A549 (cell line): Measurements from ENCODE around the gene ZNF841. TPM values are rescaled to one million over a fixed set of nuclear protein-coding genes. Genes with fewer than 3 reads are reported as not detected.
A peak's percentile ranks its signal among the peaks of the same experiment; 100 is the strongest.

Experiments
- ATAC-seq, 2 experiments: fragments of 200-7000 bp in 1 of 2; fragments of >200 bp in 1 of 2; cut with Nextera tagmentation in 1 of 2; cut with Tn5 transposase in 1 of 2; 3 replicates each; pipeline versions ENCODE4 v1.8.0 to v1.9.1; 2018 to 2020; ENCODE audit warnings: mild to moderate bottlenecking in 1 of 2, moderate library complexity in 1 of 2
- CTCF ChIA-PET: fragments of 300-600 bp; sonication (Branson Sonifier 250); formaldehyde crosslinking; extraction: SDS; loops from one replicate; lab custom pipeline; 2021; ENCODE audit warnings: antibody characterized with exemption, inconsistent platforms; lab: Yijun Ruan, JAX
- POLR2A ChIA-PET: fragments of 350-600 bp; formaldehyde crosslinking; extraction: SDS; loops from one replicate; lab custom pipeline; 2021; ENCODE audit warnings: antibody characterized with exemption, inconsistent platforms; lab: Yijun Ruan, JAX
- DNase-seq, 2 experiments: peaks; one replicate each; pipeline versions ENCODE4 v3.0.0 to v3.0.0-alpha.2; 2011 to 2016; ENCODE audit warnings: low read depth in 1 of 2, low spot score in 1 of 2
- FAIRE-seq: peaks from 2 replicates; lab custom pipeline; 2011; peaks lifted over from hg19 to GRCh38; lab: Jason Lieb, UNC
- H3K27ac ChIP-seq, 2 experiments: fragments of >200 bp; sonication (Bioruptor Twin); formaldehyde crosslinking; 3 replicates each; pipeline ENCODE4 v1.5.1; 2016 to 2017
- H3K4me1 ChIP-seq: fragments of >200 bp; sonication (Bioruptor Twin); formaldehyde crosslinking; 3 replicates; pipeline ENCODE4 v1.6.1; 2016
- H3K4me2 ChIP-seq: fragments of >200 bp; sonication (Bioruptor Twin); formaldehyde crosslinking; 3 replicates; pipeline ENCODE4 v1.6.1; 2016
- H3K4me3 ChIP-seq: fragments of >200 bp; sonication (Bioruptor Twin); formaldehyde crosslinking; 3 replicates; pipeline ENCODE4 v1.5.1; 2016
- H3K9me3 ChIP-seq: fragments of >200 bp; sonication (Bioruptor Twin); formaldehyde crosslinking; 3 replicates; pipeline ENCODE4 v1.6.1; 2016
- ATOH8 ChIP-seq: fragments of 250-450 bp; sonication (Bioruptor Pico); IDR thresholded peaks from 2 replicates; pipeline ENCODE4 v1.5.0; 2020; ENCODE audit warnings: low read depth, mild to moderate bottlenecking, moderate library complexity
- BHLHE40 ChIP-seq: IDR thresholded peaks from 2 replicates; pipeline ENCODE4 v1.6.1; 2012; ENCODE audit warnings: low read depth, low read length, inconsistent platforms
- CBX8 ChIP-seq: fragments of 200-600 bp; sonication (generic); IDR thresholded peaks from 2 replicates; pipeline ENCODE4 v1.6.1; 2016
- CHD2 ChIP-seq: fragments of 150-350 bp; IDR thresholded peaks from 2 replicates; pipeline ENCODE4 v1.6.1; 2014; ENCODE audit warnings: low read length; ENCODE audit not compliant: partially characterized antibody
- CHD4 ChIP-seq: fragments of 200-600 bp; sonication (generic); IDR thresholded peaks from 2 replicates; pipeline ENCODE4 v1.6.1; 2016; ENCODE audit warnings: antibody characterized with exemption, mild to moderate bottlenecking, borderline replicate concordance
- E2F6 ChIP-seq: IDR thresholded peaks from 2 replicates; pipeline ENCODE4 v1.6.1; 2012; ENCODE audit warnings: low read depth, borderline replicate concordance
- EHF ChIP-seq: fragments of 250-450 bp; sonication (Bioruptor Pico); IDR thresholded peaks from 2 replicates; pipeline ENCODE4 v1.5.0; 2020; ENCODE audit warnings: mild to moderate bottlenecking
- EHMT2 ChIP-seq: fragments of 200-600 bp; sonication (generic); IDR thresholded peaks from 2 replicates; pipeline ENCODE4 v1.6.1; 2016; ENCODE audit warnings: antibody characterized with exemption, low read depth, mild to moderate bottlenecking, moderate library complexity
- EP300 ChIP-seq, 2 experiments: fragments of >200 bp; sonication (Bioruptor Twin); formaldehyde crosslinking; IDR thresholded peaks; 2 replicates in 1 of 2; 3 replicates in 1 of 2; pipeline ENCODE4 v1.6.1; 2016 to 2017
- FOXS1 ChIP-seq: fragments of 250-450 bp; sonication (Bioruptor Pico); IDR thresholded peaks from 2 replicates; pipeline ENCODE4 v1.5.0; 2020; ENCODE audit warnings: mild to moderate bottlenecking, moderate library complexity
- HES2 ChIP-seq: fragments of >200 bp; sonication (Bioruptor Twin); formaldehyde crosslinking; IDR thresholded peaks from 2 replicates; pipeline ENCODE4 v1.6.1; 2016
- HOXB5 ChIP-seq: fragments of 250-450 bp; sonication (Bioruptor Pico); IDR thresholded peaks from 2 replicates; pipeline ENCODE4 v1.5.0; 2020; ENCODE audit warnings: mild to moderate bottlenecking, moderate library complexity
- JUNB ChIP-seq: fragments of >200 bp; sonication (Bioruptor Twin); formaldehyde crosslinking; IDR thresholded peaks from 2 replicates; pipeline ENCODE4 v1.6.1; 2016
- KDM1A ChIP-seq: fragments of 200-600 bp; sonication (generic); IDR thresholded peaks from 2 replicates; pipeline ENCODE4 v1.6.1; 2016; ENCODE audit warnings: low read depth, mild to moderate bottlenecking
- KDM5A ChIP-seq: fragments of 200-600 bp; sonication (generic); IDR thresholded peaks from 2 replicates; pipeline ENCODE4 v1.6.1; 2016; ENCODE audit warnings: antibody characterized with exemption, mild to moderate bottlenecking
- MAZ ChIP-seq: fragments of 150-350 bp; IDR thresholded peaks from 2 replicates; pipeline ENCODE4 v1.6.1; 2014; ENCODE audit warnings: antibody characterized with exemption, low read depth, low read length, borderline replicate concordance
- NPAS2 ChIP-seq: fragments of 250-450 bp; sonication (Bioruptor Pico); IDR thresholded peaks from 2 replicates; pipeline ENCODE4 v1.8.0; 2022; ENCODE audit warnings: mild to moderate bottlenecking, moderate library complexity, borderline replicate concordance
- NR3C1 ChIP-seq: fragments of >200 bp; sonication (Bioruptor Twin); formaldehyde crosslinking; IDR thresholded peaks from 3 replicates; pipeline ENCODE4 v1.6.1; 2017
- PHF8 ChIP-seq: fragments of 200-600 bp; sonication (generic); IDR thresholded peaks from 2 replicates; pipeline ENCODE4 v1.6.1; 2016; ENCODE audit warnings: low read depth, mild to moderate bottlenecking, antibody characterized with exemption, moderate library complexity, borderline replicate concordance
- POLR2A ChIP-seq: IDR thresholded peaks from 2 replicates; pipeline ENCODE4 v1.6.1; 2012; ENCODE audit warnings: mild to moderate bottlenecking, low read length
- RCOR1 ChIP-seq: fragments of 150-350 bp; IDR thresholded peaks from 2 replicates; pipeline ENCODE4 v1.6.1; 2014; ENCODE audit warnings: antibody characterized with exemption, low read length, low read depth
- RFX5 ChIP-seq: fragments of 450-650 bp; IDR thresholded peaks from 2 replicates; pipeline ENCODE4 v1.7.1; 2014; ENCODE audit warnings: antibody characterized with exemption, mild to moderate bottlenecking, moderate library complexity
- RNF2 ChIP-seq: fragments of 200-600 bp; sonication (generic); IDR thresholded peaks from 2 replicates; pipeline ENCODE4 v1.6.1; 2016; ENCODE audit warnings: low read depth, mild to moderate bottlenecking, antibody characterized with exemption, moderate library complexity, borderline replicate concordance
- SMC3 ChIP-seq: fragments of >200 bp; sonication (Bioruptor Twin); formaldehyde crosslinking; IDR thresholded peaks from 3 replicates; pipeline ENCODE4 v1.6.1; 2018; ENCODE audit warnings: inconsistent platforms
- SREBF2 ChIP-seq: fragments of 450-650 bp; IDR thresholded peaks from 2 replicates; pipeline ENCODE4 v1.6.1; 2014; ENCODE audit warnings: mild to moderate bottlenecking, moderate library complexity
- TFCP2L1 ChIP-seq: fragments of 250-450 bp; sonication (Bioruptor Pico); IDR thresholded peaks from 2 replicates; pipeline ENCODE4 v1.5.0; 2021; ENCODE audit warnings: mild to moderate bottlenecking
- USF2 ChIP-seq: fragments of 450-650 bp; IDR thresholded peaks from 2 replicates; pipeline ENCODE4 v1.6.1; 2014; ENCODE audit warnings: antibody characterized with exemption
- ZFP36 ChIP-seq: fragments of 450-650 bp; IDR thresholded peaks from 2 replicates; pipeline ENCODE4 v1.6.1; 2014; ENCODE audit warnings: borderline replicate concordance; ENCODE audit not compliant: partially characterized antibody
- ZNF302 ChIP-seq: fragments of 250-450 bp; sonication (Bioruptor Pico); IDR thresholded peaks from 2 replicates; pipeline ENCODE4 v1.9.0; 2021; ENCODE audit warnings: inconsistent platforms, mild to moderate bottlenecking, moderate library complexity
- WGBS: methylation state at CpG from one replicate; pipeline ENCODE4 v1.1.6; 2017; ENCODE audit errors: missing lambda C conversion rate; 5-methylcytosine and 5-hydroxymethylcytosine counted together
- polyA plus RNA-seq, 4 experiments: library from polyadenylated mRNA; depleted of rRNA in 3 of 4; stranded (reverse); fragments of >200 nt; fragmentation: RNase III in 1 of 4; extraction: RNeasy Plus Mini Kit Qiagen cat#74134 plus additional on column Dnase treatment in 1 of 4; gene quantifications; 2 replicates in 3 of 4; 3 replicates in 1 of 4; pipeline ENCODE4 v1.2.3, GENCODE V29; 2011 to 2017
- TF ChIP-seq, protein P1 (sequence below): fragments of 200-600 bp; sonication (generic); IDR thresholded peaks from 2 replicates; pipeline ENCODE4 v1.6.1; 2016; ENCODE audit warnings: antibody characterized with exemption, mild to moderate bottlenecking, moderate library complexity
- TF ChIP-seq, protein P2 (sequence below): fragments of >200 bp; sonication (Bioruptor Twin); formaldehyde crosslinking; IDR thresholded peaks from 3 replicates; pipeline ENCODE4 v1.6.1; 2016
- TF ChIP-seq, protein P3 (sequence below): fragments of >200 bp; sonication (Bioruptor Twin); formaldehyde crosslinking; IDR thresholded peaks from 3 replicates; pipeline ENCODE4 v1.5.1; 2016

ZNF841 gene
- polyA plus RNA-seq, 2 of the 4 experiments (the other 2 are of a cell fraction) = 2.2 to 4.9 TPM

- ChIA-PET CTCF (interaction anchor here (0.5 to 1.9 kb wide), 6 partner anchors 11 to 171 kb away, joined by 3 to 4 read pairs (median 3); no protein-coding TSS in a partner anchor), POLR2A (no interaction called here)
- FAIRE-seq (no peak), DNase-seq (peak; percentile 60 to 88), ATAC-seq (peak; percentile 95)
- WGBS = 4% methylated on average over 46 of the region's 49 CpGs
- peak within 1 kb of the TSS; percentile 80 for H3K4me2 ChIP-seq
- H3K4me1 ChIP-seq = no peaks in the 10 kb centered on the region
- peak within 1 kb of the TSS; percentile 64 for H3K4me3 ChIP-seq
- H3K9me3 ChIP-seq = peaks cover 89% of the 10 kb centered on the region
- peak within 1 kb of the TSS; percentile 65 to 72 for H3K27ac ChIP-seq
- TF ChIP-seq RCOR1 = no peak
- TF ChIP-seq TFCP2L1 = no peak
- TF ChIP-seq, protein P1, sequence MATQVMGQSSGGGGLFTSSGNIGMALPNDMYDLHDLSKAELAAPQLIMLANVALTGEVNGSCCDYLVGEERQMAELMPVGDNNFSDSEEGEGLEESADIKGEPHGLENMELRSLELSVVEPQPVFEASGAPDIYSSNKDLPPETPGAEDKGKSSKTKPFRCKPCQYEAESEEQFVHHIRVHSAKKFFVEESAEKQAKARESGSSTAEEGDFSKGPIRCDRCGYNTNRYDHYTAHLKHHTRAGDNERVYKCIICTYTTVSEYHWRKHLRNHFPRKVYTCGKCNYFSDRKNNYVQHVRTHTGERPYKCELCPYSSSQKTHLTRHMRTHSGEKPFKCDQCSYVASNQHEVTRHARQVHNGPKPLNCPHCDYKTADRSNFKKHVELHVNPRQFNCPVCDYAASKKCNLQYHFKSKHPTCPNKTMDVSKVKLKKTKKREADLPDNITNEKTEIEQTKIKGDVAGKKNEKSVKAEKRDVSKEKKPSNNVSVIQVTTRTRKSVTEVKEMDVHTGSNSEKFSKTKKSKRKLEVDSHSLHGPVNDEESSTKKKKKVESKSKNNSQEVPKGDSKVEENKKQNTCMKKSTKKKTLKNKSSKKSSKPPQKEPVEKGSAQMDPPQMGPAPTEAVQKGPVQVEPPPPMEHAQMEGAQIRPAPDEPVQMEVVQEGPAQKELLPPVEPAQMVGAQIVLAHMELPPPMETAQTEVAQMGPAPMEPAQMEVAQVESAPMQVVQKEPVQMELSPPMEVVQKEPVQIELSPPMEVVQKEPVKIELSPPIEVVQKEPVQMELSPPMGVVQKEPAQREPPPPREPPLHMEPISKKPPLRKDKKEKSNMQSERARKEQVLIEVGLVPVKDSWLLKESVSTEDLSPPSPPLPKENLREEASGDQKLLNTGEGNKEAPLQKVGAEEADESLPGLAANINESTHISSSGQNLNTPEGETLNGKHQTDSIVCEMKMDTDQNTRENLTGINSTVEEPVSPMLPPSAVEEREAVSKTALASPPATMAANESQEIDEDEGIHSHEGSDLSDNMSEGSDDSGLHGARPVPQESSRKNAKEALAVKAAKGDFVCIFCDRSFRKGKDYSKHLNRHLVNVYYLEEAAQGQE = no peak
- TF ChIP-seq KDM1A = no peak
- no peak for TF ChIP-seq KDM5A
- no peak for TF ChIP-seq JUNB
- TF ChIP-seq EHMT2 = no peak
- TF ChIP-seq, protein P2, sequence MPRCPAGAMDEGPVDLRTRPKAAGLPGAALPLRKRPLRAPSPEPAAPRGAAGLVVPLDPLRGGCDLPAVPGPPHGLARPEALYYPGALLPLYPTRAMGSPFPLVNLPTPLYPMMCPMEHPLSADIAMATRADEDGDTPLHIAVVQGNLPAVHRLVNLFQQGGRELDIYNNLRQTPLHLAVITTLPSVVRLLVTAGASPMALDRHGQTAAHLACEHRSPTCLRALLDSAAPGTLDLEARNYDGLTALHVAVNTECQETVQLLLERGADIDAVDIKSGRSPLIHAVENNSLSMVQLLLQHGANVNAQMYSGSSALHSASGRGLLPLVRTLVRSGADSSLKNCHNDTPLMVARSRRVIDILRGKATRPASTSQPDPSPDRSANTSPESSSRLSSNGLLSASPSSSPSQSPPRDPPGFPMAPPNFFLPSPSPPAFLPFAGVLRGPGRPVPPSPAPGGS = no peak
- no peak for TF ChIP-seq NPAS2 (CRISPR knock-in tag)
- TF ChIP-seq CHD2 = no peak
- no peak for TF ChIP-seq ATOH8 (CRISPR knock-in tag)
- no peak for TF ChIP-seq CBX8
- TF ChIP-seq BHLHE40 = no peak
- no peak for TF ChIP-seq HES2
- no peak for TF ChIP-seq RNF2
- TF ChIP-seq EHF (CRISPR knock-in tag) = no peak
- TF ChIP-seq NR3C1 = no peak
- TF ChIP-seq EP300 (IDR thresholded peaks at IDR 0.05) = no peak
- TF ChIP-seq POLR2A = no peak
- TF ChIP-seq MAZ = no peak
- TF ChIP-seq FOXS1 = no peak
- no peak for TF ChIP-seq ZFP36
- no peak for TF ChIP-seq HOXB5
- no peak for TF ChIP-seq CHD4
- TF ChIP-seq PHF8 = peak; percentile 28; the same call in 1 of the 2 replicates
- TF ChIP-seq, protein P3, sequence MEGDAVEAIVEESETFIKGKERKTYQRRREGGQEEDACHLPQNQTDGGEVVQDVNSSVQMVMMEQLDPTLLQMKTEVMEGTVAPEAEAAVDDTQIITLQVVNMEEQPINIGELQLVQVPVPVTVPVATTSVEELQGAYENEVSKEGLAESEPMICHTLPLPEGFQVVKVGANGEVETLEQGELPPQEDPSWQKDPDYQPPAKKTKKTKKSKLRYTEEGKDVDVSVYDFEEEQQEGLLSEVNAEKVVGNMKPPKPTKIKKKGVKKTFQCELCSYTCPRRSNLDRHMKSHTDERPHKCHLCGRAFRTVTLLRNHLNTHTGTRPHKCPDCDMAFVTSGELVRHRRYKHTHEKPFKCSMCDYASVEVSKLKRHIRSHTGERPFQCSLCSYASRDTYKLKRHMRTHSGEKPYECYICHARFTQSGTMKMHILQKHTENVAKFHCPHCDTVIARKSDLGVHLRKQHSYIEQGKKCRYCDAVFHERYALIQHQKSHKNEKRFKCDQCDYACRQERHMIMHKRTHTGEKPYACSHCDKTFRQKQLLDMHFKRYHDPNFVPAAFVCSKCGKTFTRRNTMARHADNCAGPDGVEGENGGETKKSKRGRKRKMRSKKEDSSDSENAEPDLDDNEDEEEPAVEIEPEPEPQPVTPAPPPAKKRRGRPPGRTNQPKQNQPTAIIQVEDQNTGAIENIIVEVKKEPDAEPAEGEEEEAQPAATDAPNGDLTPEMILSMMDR = peak; percentile 31; the same call in 1 of the 3 replicates
- peak; percentile 29; the same call in 1 of the 3 replicates for TF ChIP-seq SMC3
- TF ChIP-seq SREBF2 = no peak
- TF ChIP-seq RFX5 = no peak
- peak; percentile 26; the same call in 1 of the 2 replicates for TF ChIP-seq E2F6
- no peak for TF ChIP-seq ZNF302 (CRISPR knock-in tag)
- TF ChIP-seq USF2 = no peak
These were observed 43.9 kb upstream of the ZNF841 start, which contains the start of gene ZNF616 for GRCh38 chr19:52139252-52140031. ZNF616 (minus strand) TSS chr19:52139938; CDS start chr19:52130512, 9,426 bp downstream.
